HCT116 (cell line): ENCODE data around the gene U2AF2.

ENCODE experiments used
- CTCF ChIP-seq, 3 experiments: fragments of 200-600 bp in 1 of 3; sonication (generic) in 1 of 3; IDR thresholded peaks in 2 of 3; conservative IDR thresholded peaks in 1 of 3; 2 replicates each; pipeline ENCODE4 v1.5.1; 2012 to 2017; ENCODE audit warnings: low read depth in 2 of 3, low read length in 2 of 3, antibody characterized with exemption in 1 of 3, borderline replicate concordance in 1 of 3, control low read depth in 1 of 3, mild to moderate bottlenecking in 1 of 3, mixed read lengths in 1 of 3, mixed run types in 1 of 3, moderate library complexity in 1 of 3; ENCODE audit not compliant: insufficient read depth in 1 of 3
- EZH2 ChIP-seq: fragments of 200-600 bp; sonication (generic); IDR thresholded peaks from 2 replicates; pipeline ENCODE4 v1.6.1; 2017; ENCODE audit warnings: antibody characterized with exemption, mixed run types
- EZH2phosphoT487 ChIP-seq: fragments of 200-600 bp; IDR thresholded peaks from 2 replicates; pipeline ENCODE4 v1.6.1; 2018; ENCODE audit warnings: antibody characterized with exemption, borderline replicate concordance
- POLR2A ChIP-seq: IDR thresholded peaks from 2 replicates; pipeline ENCODE4 v1.7.0; 2011; ENCODE audit warnings: borderline replicate concordance; ENCODE audit not compliant: insufficient read depth, insufficient read length; ENCODE audit errors: extremely low read depth
- POLR2AphosphoS5 ChIP-seq: IDR thresholded peaks from 2 replicates; pipeline ENCODE4 v1.6.1; 2011; ENCODE audit warnings: mild to moderate bottlenecking, low read depth, low read length, moderate library complexity
- REST ChIP-seq: IDR thresholded peaks from 2 replicates; pipeline ENCODE4 v1.6.1; 2012; ENCODE audit warnings: low read depth
- SIN3A ChIP-seq: IDR thresholded peaks from 2 replicates; pipeline ENCODE4 v1.6.1; 2012; ENCODE audit warnings: low read depth
- SP1 ChIP-seq: IDR thresholded peaks from 2 replicates; pipeline ENCODE4 v1.6.1; 2012; ENCODE audit warnings: low read depth
- TCF7L2 ChIP-seq: IDR thresholded peaks from 2 replicates; pipeline ENCODE4 v1.7.0; 2011; ENCODE audit warnings: borderline replicate concordance, inconsistent platforms; ENCODE audit not compliant: insufficient read depth, insufficient read length; ENCODE audit errors: extremely low read depth
- ZBTB33 ChIP-seq: IDR thresholded peaks from 2 replicates; pipeline ENCODE4 v1.6.1; 2011; ENCODE audit warnings: mild to moderate bottlenecking, low read length, moderate library complexity; ENCODE audit not compliant: insufficient replicate concordance; ENCODE audit errors: extremely low read depth

GRCh38 chr19:55685776-55686175, 30.9 kb downstream of the U2AF2 start:
- no peak for TF ChIP-seq TCF7L2
- TF ChIP-seq CTCF (IDR thresholded peaks at IDR 0.05 in 2 of 3, conservative IDR thresholded peaks at IDR 0.05 in 1 of 3; ENCODE audit: borderline replicate concordance in 1 of 3, insufficient read depth in 1 of 3, low read depth in 2 of 3, low read length in 2 of 3), result no peak
- TF ChIP-seq SIN3A, result no peak
- no peak for TF ChIP-seq REST
- TF ChIP-seq POLR2A, result no peak
- no peak for TF ChIP-seq SP1
- TF ChIP-seq EZH2phosphoT487, result no peak
- TF ChIP-seq ZBTB33, result no peak
- no peak for TF ChIP-seq POLR2AphosphoS5
- no peak for TF ChIP-seq EZH2
